ENCODE measurements around the gene TMPRSS5. TPM values are rescaled to one million over a fixed set of nuclear protein-coding genes. Genes with fewer than 3 reads are reported as not detected.

TMPRSS5 gene
- total RNA-seq, 1 donor from 2014 or later: 1.1 TPM

DNA sequence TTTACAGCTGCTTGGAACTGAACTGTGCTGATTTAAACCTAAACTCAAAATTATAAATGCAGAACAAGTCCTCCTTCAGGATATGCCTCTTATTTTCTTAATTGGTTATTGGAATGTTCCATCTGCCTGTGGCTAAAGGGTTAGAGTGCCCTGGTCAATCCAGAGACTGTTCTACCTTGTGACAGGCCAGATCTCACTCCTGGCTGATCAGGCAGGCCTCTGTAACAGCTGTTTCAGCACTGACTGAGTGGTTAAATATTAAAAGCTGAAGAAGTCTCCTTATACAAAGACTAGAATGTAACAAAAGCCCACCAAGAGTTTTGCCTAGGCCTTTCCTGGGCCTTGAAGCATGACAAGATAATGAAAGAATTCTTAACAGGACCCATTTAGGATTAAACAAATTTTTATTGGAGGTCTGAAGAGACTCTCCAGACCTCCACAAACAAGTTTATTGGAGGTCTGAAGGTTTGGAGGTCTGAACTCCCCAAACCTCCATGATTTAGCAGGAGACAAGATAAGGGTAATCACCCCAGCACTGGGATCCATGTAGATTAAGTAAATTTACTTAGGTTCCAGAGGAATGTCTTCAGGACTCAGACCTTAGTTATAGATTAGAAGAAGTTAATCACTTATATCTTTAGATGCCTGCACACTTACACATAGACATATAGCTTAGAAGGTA is 35.8 kb downstream of the TMPRSS5 start:
- no peak for DNase-seq (ENCODE audit: extremely low read depth, low read depth, low spot score)

DNA sequence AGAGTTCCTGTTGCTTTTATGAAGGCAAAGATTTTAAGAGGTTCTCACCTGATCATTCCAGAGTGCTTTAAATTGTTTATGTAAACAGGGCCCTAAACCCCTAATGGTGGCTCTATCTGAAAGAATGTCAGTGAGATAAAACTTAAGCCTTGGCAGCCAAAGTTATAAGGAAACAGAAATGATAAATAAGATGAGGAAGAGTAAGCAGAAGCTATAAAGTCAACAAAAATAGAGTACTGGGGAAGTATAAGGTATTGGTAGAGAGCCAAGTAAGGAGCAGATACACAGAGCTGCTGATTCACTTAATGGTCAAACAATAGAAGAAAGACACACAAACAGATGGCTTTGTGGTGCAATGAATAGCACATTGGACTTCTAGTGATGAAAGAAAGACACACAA is 37.9 kb downstream of the TMPRSS5 start:
- no peak for DNase-seq (ENCODE audit: extremely low read depth, low read depth, low spot score)

DNA sequence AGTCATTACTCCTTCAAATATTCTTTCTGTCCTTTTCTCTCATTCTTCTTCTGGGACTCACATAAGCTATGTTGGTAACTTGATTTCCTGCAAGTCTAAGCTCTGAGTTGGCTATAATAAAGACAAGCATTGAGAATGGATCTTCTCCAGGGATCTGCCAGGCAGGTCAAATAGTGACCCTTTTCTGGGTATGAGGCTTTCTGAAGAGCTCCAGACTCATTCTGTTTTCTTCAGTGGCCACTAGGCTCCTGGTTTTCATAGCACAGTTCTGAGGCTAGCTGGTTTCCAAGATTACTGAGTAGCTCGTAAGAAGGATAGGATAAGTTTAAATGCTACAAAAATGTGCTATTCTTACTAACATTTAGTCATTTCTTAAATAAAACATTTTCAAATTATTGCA is 38.3 kb downstream of the TMPRSS5 start:
- no peak for DNase-seq (ENCODE audit: extremely low read depth, low read depth, low spot score)

DNA sequence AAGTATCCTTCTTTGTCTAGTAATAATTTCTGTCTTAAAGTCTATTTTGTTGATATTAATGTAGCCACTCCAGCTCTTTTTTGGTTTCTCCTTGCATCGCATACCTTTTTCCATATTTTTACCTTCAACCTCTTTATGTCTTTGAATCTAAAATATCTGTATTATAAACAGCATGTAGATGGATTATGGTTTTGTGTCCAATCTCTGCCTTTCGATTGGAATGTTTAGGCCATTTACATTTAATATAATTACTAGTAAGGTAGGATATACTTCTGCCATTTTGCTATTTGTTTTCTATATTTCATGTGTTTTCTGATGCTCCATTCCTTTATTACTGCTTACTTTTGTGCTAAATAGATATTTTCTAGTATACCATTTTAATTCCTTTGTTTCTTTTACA is 39.5 kb downstream of the TMPRSS5 start:
- no peak for DNase-seq (ENCODE audit: extremely low read depth, low read depth, low spot score)

DNA sequence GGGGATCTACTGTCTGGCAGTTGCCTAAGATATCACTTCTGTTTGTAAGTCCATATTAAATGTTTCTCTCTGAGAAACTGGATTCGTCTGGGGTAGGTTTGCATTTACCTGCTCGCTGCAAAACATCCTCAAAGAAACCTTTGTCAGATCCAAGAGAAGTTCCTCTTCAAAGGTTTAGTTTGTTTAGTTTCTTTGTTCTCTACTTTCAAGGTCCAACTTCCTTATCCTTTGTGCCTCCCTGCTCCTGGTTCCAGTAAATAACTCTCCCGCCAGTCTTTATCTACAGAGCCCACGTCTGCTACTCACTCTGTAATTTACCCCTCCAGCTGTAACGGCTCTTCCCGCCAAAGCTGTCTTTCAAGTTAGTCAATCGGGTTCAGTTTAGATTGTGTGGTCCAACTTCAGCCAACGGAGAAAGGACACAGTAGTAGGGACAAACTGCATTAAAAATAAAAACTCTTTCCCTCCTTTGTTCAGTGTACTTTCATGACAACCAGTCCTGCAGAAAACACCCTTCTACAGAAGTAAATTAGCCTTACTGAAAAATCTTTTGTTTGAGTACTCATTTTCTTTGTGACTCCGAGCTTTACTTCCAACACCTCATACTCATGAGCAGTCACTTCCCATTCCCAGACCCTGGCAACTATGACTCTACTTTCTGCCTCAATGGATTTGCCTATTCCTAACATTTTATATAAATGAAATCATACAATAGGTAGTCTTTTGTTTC is 41.0 kb downstream of the TMPRSS5 start:
- DNase-seq (ENCODE audit: extremely low read depth, low read depth, low spot score): no peak

DNA sequence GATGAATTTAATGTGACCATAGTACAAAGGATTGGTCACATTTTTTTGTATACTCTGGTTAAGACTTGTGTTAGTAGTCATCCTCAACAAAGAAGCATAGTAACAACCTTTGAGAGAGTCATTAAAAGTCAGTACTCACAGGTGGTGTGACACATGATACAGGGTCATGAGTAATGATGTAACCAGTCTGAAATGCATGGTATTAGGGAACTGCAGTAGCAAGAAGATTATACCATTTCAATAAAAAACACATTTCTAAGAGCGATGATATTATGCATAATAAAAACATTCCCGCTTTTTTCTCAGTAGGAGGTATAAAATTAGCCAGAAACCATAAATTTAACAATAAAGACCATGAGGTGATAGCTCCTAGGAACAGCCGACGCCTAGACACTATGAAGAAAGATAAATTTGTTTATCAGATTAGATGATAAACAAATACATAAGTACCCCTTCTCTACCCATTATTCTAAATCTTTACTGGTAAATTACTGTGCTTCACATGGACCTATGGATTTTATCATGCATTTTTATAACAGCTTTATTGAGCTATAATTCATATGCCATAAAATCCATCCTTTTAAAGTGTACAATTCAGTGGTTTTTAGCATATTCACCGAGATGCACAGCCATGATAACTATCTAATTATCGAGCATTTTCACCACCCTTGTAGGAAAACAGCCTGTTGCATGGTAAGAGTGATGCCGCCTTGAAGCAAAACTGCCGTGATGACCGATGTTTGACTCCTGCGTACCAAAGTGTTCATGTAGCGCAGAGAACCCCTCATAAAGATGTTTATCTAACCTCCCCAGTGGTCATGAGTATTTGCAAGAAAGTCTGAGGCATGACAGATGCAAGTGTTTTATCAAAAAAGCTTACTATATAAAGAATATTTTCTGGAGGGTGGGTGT is 41.8 kb downstream of the TMPRSS5 start:
- DNase-seq (ENCODE audit: extremely low read depth, low read depth, low spot score): no peak

DNA sequence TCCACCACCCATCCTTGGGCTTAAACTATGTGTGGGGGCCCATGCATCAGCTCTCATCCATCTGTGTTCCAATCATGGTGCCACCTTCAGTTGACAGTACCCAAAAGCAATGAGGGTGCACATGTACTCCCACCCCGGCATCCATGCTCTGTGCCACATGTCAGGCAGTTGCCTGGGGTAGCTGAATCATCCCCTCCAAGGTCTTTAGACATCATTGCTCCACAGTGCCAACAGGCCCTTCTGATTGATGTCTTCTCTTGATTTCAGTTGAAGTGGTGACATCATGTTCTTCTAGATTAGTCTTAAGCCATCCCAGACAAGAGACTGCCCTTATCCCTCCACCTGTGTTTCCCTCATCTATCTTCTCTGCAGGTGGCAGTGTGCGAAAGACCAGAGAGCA is 42.5 kb downstream of the TMPRSS5 start:
- no peak for DNase-seq (ENCODE audit: extremely low read depth, low read depth, low spot score)

DNA sequence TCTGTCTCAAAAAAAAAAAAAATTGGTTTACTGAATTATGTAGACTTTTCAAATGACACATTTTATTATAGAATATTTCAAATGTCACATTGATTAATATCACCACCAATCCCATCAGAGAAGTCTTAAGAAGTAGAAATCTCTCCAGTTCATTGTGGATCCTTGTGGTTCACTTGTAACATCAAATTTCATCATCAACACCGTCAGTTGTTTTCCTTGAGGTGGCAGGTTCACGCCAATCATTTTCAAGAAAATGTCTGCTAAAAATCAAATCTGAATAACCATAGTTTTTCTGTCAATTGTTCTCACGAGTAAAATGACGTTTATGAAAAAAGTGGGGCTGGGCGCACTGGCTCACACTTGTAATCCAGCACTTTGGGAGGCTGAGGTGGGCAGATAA is 50.3 kb downstream of the TMPRSS5 start:
- no peak for DNase-seq (ENCODE audit: extremely low read depth, low read depth, low spot score)

DNA sequence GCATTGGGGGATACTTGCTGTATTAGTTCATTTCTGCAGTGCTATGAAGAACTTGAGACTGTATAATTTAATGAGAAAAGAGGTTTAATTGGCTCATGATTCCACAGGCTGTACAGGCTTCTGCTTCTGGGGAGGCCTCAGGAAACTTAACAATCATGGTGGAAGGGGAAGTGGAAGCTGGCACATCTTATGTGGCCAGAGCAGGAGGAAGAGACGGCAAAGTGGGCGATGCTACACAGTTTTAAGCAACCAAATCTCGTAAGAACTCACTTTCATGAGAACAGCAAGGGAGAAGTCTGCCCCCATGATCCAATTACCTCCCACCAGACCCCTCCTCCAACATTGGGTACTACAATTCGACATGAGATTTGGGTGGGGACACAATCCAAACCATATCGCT is 55.1 kb downstream of the TMPRSS5 start:
- no peak for DNase-seq (ENCODE audit: extremely low read depth, low read depth, low spot score)

DNA sequence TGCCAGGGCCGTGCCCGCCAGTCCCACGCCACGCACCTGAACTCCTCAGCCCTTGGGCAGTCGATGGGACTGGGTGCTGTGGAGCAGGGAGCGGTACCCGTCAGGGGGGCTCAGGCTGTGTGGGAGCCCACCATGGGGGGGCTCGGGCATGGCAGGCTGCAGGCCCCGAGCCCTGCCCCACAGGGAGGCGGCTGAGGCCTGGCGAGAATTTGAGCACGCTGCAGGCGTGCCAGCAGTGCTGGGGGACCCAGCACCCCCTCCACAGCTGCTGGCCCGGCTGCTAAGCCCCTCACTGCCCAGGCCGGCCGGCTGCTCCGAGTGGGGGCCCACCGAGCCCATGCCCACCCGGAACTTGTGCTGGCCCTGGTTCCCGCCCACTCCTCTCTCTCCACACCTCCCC is 56.8 kb downstream of the TMPRSS5 start:
- no peak for DNase-seq (ENCODE audit: extremely low read depth, low read depth, low spot score)

DNA sequence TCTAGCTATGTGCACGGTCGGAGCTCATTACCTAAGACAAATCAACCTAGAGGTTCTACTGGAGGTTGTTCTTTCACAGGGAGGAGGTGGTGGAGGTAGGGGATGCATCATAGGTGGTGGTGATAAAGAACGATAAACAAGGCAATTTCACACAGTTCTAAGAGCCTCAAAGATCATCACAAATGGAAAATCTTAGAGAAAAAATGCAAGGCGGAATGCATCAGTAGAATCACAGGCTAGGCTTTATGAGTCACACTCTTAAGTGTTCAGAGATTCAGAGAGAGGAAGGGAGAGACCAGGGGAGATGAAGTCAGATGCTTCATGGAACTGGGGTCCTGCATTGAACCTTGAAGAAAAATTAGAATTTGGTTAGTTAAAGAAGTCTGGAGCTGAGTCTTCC is 58.3 kb downstream of the TMPRSS5 start:
- DNase-seq (ENCODE audit: extremely low read depth, low read depth, low spot score): no peak

DNA sequence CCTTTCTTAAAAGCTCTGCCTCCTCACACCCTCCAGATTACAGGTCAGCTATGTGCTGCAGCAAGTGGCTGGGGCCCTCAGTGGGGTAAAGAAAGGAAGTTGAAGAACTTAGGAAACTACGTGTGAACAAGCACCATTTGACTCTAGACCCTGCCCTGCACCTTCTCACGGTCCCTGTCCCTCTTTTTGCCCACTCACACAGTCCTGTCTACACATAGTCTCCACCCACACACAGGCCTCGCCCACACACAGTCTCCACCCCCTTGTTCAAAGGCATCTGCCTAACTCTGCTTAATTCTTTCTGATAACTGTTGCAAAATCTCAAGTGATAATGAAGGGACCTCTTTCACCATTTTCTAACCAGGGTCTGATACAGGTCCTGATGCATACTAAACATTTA is 59.0 kb downstream of the TMPRSS5 start:
- DNase-seq (ENCODE audit: extremely low read depth, low read depth, low spot score): no peak

DNA sequence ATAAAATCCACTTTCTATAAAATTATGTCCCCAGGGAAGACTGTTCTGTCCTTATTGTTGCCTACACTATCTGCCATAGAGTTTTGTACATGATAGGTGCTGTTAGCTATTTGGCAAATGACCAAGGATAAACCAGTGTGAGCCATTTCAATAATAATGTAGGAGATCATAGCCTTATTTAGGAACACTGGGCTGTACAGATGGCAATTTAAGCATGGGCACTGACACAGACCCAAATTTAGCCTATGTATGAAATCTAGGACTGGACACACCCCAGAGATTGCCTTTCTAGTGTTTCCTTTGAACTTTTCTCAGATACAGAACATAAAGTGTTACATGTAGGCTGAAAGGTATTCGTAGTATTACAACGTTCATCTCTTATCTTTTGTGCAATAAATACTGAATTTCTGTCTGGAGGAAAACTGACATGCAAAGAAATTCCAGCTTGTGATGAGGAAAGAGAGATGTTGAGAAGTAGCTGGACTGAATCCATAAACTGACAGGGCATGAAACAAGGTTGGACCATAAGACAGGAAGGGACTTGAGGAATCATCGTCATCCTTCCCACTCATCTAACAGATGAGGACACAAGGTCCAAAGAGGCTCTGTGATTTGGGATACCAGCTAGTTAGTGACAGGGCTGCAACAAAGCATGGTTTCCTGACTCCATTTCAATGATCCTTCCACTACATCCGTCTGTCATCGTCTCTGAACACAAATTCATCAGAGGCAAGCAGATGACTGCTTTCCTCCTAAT is 60.3 kb downstream of the TMPRSS5 start:
- DNase-seq (ENCODE audit: extremely low read depth, low read depth, low spot score): no peak

DNA sequence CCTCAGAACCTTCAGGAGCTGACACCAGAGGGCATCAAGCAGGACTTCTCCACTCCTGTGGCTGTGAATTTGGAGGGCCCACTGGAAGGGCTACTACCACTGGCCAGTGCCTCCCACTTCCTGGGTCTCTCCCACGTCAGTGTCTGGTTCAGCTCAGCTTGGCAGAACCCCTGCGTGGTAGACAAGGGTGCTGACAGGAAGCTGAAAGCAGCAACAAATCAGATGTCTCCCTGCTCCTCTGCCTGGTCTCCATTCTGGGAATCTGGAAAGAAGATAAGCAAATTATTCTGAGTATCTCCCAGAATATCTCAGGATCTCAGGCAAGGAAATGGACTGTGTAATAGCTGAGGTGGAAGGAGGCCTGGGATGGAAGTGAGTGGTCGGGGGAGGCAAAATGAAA is 61.5 kb downstream of the TMPRSS5 start:
- no peak for DNase-seq (ENCODE audit: extremely low read depth, low read depth, low spot score)

DNA sequence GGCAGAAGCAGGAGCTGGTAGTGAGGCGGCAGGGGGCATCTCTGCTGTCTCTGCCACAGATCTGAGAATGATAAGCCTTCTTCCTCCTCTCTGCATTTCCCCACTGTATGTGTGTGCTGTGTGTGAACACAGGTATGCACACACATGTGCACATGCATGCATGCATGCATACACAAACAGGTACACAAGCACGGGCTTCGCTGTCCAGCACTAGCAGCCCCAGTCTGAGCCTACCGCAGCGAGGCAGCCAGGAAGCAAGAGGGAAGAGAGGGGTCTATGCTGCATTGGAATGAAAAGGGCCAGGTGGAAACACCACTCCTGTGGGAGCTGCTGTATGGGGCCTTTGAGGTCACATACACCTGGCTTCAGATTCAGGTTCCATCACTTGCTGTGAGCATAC is 62.4 kb downstream of the TMPRSS5 start:
- DNase-seq (ENCODE audit: extremely low read depth, low read depth, low spot score): no peak

DNA sequence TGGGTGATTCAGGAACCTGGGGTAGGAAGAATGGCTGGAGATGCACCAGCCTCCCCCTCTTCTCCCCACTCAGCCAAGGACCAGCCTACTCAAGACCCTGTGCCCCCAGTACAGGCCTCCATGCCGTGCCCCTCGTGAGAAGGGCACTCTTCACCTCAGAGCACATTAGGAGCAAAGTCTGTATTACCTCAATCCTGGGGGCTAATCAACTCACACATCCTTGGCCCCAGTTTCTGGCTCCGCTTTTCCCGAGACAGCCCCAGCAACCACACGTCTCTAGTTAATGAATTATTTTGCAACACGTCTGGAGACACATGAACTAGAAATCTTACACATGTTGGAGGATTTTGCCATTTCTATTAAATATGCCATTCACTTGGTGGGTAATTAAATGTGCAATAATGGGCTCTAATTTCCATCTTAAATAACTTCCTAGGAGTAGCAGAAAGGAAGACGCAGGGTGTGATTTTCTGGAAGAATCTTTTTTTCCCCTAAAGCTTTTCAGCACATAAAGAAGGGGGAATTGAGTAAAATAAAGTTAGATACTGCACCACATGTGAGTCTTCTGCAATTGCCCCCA is 63.0 kb downstream of the TMPRSS5 start:
- DNase-seq (ENCODE audit: extremely low read depth, low read depth, low spot score): no peak

DNA sequence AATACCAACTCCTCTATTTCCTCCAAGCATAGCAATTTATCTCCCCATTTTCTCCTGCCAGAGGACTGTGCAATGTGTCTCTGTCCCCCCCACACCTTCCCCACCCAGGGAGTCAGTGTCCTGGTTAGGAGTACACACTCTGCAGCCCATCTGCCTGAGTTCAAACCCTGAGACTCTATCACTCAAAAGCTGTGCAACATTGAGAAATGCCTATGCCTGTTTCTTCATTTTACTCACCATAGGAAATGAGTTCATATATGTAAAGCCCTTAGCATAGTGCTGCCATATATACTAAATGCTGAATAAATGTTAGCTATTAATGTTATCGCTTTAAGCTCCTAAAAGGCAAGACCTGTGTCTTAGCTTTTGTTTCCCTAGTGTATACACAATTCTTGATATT is 64.0 kb downstream of the TMPRSS5 start:
- DNase-seq (ENCODE audit: extremely low read depth, low read depth, low spot score): no peak

DNA sequence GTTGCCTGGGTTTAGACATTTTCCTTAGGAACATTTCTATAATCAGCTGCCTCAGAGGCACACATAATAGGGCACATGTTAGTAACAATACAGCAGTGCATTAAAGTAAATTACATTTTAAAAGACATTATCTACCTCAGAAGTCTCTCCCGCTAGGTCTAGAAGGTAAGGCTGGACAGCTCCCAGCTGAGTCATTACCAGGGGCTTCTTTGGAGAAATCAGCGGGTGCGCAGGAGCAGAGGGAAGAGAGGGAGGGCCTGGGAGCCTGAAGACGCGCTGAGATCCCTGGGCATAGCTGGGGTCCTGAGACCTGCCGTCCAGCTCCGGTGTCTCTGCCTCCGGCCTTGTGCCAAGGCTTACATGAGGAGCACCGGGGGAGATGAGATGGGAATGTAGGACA is 67.7 kb downstream of the TMPRSS5 start:
- no peak for DNase-seq (ENCODE audit: extremely low read depth, low read depth, low spot score)

DNA sequence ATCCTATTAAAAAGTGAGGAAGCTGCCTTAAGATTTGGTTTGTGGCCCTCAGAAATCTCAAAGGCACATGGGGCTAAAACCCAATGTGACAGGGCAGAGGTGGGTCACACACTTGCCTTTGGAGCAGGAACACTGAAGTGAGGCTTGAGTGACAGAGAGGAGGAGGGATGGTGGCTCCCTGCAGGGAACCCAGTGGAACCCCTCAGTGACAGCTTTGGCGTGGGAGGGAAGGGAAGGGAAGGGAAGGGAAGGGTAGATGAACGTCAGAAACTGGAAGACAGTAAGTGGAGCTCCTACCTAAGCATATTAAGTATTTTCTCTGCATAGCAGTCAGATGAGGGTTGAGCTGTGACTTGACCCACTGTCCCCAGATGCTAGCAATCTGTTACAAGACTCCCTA is 68.5 kb downstream of the TMPRSS5 start:
- no peak for DNase-seq (ENCODE audit: extremely low read depth, low read depth, low spot score)
